Muscle layer of colon (tissue), 2 donors: Measurements from ENCODE around the gene ST3GAL2.
"Not testable (repeated sequence)": the region's sequence is repeated elsewhere in the genome, so short reads cannot be mapped to it uniquely, and the experiment has no call there.

ENCODE experiments used
- H3K27ac ChIP-seq: one replicate; pipeline ENCODE4 v1.7.0; 2013; ENCODE audit warnings: low read depth, mild to moderate bottlenecking, low read length, moderate library complexity
- H3K27me3 ChIP-seq, 2 donors: one replicate each; pipeline ENCODE4 v1.7.0; 2013; ENCODE audit warnings: low read length in 2 of 2, mild to moderate bottlenecking in 2 of 2; ENCODE audit not compliant: insufficient read depth in 2 of 2, control insufficient read depth in 1 of 2
- H3K36me3 ChIP-seq: one replicate; pipeline ENCODE4 v1.7.0; 2013; ENCODE audit warnings: mild to moderate bottlenecking, low read length; ENCODE audit not compliant: insufficient read depth
- H3K4me1 ChIP-seq: one replicate; pipeline ENCODE4 v1.7.0; 2013; ENCODE audit warnings: mild to moderate bottlenecking, low read length; ENCODE audit not compliant: insufficient read depth
- H3K4me3 ChIP-seq, 2 donors: one replicate each; pipeline ENCODE4 v1.7.0; 2013; ENCODE audit warnings: low read length in 2 of 2, low read depth in 1 of 2, mild to moderate bottlenecking in 1 of 2, moderate library complexity in 1 of 2
- H3K9ac ChIP-seq: one replicate; pipeline ENCODE4 v1.7.0; 2013; ENCODE audit warnings: low read length
- H3K9me3 ChIP-seq: one replicate; pipeline ENCODE4 v1.7.0; 2013; ENCODE audit warnings: mild to moderate bottlenecking, low read length
- donor health status: abdominal sarcoma.
- donor health status: Adenocarcinoma of cecum.

The ST3GAL2 gene

DNA sequence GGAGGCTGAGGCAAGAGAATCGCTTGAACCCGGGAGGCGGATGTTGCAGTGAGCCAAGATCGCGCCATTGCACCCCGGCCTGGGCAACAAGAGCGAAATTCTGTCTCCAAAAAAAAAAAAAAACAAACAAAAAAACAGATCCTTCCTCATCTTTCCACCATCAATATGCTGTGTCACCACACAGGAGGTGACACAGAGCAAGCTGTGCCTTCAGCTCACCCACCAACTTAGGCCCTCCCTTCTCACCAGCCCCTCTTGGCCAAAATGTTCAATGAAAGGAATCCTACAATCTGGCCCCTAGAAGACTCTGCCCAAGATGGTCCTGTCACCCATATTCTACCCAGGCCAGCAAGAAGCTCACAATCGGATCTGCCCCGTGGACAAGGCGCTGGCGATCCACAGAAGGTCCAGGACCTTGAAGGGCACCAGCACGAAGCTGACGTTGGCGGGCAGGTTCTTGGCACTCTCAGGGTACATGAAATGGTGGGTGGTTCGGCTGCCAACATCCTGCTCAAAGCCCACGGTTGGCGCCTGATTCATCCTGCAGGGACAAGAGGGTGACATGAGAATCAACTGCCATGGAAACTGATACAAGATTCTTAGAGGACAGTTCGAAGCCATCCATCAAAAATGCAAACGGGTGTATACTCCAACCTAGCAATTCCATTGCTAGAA is 50.8 kb downstream of the ST3GAL2 start:
- no peaks in the 10 kb centered on the region for H3K9me3 ChIP-seq
- peaks cover 12% of the 10 kb centered on the region for H3K36me3 ChIP-seq
- no peak overlapping the region for H3K4me3 ChIP-seq

GRCh38 chr16:70386289-70386986 is 52.5 kb downstream of the ST3GAL2 start:
- not testable (repeated sequence) for H3K27ac ChIP-seq, H3K4me1 ChIP-seq, H3K9ac ChIP-seq, H3K27me3 ChIP-seq, H3K9me3 ChIP-seq, H3K4me3 ChIP-seq
- H3K36me3 ChIP-seq, result peaks cover 12% of the 10 kb centered on the region

More for the DNA sequence above, 50.8 kb downstream of the ST3GAL2 start:
- no peaks in the 10 kb centered on the region for H3K27me3 ChIP-seq
- no peak overlapping the region for H3K27ac ChIP-seq
- no peak overlapping the region for H3K9ac ChIP-seq
- H3K4me1 ChIP-seq, result no peaks in the 10 kb centered on the region

GRCh38 chr16:70383421-70383960 is 55.4 kb downstream of the ST3GAL2 start:
- Histone ChIP-seq H3K9ac (no peak overlapping the region), H3K27me3 (no peaks in the 10 kb centered on the region), H3K27ac (no peak overlapping the region), H3K4me3 (no peak overlapping the region), H3K36me3 (peaks cover 11% of the 10 kb centered on the region), H3K4me1 (peaks cover 11% of the 10 kb centered on the region), H3K9me3 (no peaks in the 10 kb centered on the region)

- peak overlapping the region; percentile 55 to 83 for H3K4me3 ChIP-seq
- H3K9ac ChIP-seq, result no peak overlapping the region
- H3K27ac ChIP-seq, result peak overlapping the region; percentile 85
- H3K27me3 ChIP-seq, result no peaks in the 10 kb centered on the region
- H3K9me3 ChIP-seq, result no peaks in the 10 kb centered on the region
- H3K4me1 ChIP-seq, result peaks cover 11% of the 10 kb centered on the region
- H3K36me3 ChIP-seq, result peaks cover 5% of the 10 kb centered on the region
Measured at GRCh38 chr16:70381604-70382342, 57.1 kb downstream of the ST3GAL2 start.

DNA sequence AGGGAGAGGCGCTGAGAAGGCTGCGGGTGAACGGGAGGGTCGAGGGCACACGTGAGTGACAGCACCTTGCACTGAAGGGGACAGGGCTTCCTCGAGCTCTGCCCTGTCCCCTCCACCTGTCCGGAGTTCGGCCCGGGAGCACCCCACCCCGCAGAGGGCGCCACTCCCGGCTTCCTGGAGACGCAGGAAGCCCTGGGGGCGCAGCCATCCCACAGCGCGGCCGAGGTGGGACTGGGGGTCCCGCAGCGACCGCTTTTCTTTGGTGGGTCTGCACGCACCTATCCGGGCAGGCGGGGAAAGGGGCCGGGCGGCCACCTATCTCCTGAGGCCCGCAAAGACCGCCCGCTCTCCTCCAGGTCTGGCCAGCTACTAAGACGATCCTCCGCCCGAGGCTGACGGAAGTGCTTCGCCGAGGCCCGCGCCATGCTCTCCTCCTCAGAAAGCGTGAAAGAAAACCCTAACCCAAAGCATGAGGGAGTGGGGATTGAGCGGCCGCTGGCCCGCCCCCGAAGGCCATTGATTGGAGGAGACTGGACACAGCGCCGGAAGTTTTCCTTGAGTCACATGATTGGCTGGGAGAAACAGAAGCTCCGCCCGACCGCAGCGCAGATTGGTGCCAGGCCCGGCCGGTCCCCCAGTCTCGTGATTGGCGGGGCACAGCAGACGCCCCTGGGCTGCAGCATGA is 57.8 kb downstream of the ST3GAL2 start:
- H3K4me1 ChIP-seq, result peaks cover 11% of the 10 kb centered on the region
- peaks cover 8% of the 10 kb centered on the region for H3K36me3 ChIP-seq
- peak overlapping the region; percentile 71 for H3K9ac ChIP-seq
- H3K27me3 ChIP-seq, result no peaks in the 10 kb centered on the region
- no peaks in the 10 kb centered on the region for H3K9me3 ChIP-seq
- H3K27ac ChIP-seq, result peak overlapping the region; percentile 85
- peak overlapping the region; percentile 55 to 83 for H3K4me3 ChIP-seq

- peak overlapping the region; percentile 71 for H3K9ac ChIP-seq
- peak overlapping the region; percentile 61 for H3K27ac ChIP-seq
- H3K27me3 ChIP-seq, result no peaks in the 10 kb centered on the region
- H3K4me1 ChIP-seq, result peaks cover 11% of the 10 kb centered on the region
- H3K36me3 ChIP-seq, result peaks cover 13% of the 10 kb centered on the region
- peak overlapping the region; percentile 55 to 83 for H3K4me3 ChIP-seq
- no peaks in the 10 kb centered on the region for H3K9me3 ChIP-seq
Measured at GRCh38 chr16:70380248-70380918, 58.5 kb downstream of the ST3GAL2 start.

DNA sequence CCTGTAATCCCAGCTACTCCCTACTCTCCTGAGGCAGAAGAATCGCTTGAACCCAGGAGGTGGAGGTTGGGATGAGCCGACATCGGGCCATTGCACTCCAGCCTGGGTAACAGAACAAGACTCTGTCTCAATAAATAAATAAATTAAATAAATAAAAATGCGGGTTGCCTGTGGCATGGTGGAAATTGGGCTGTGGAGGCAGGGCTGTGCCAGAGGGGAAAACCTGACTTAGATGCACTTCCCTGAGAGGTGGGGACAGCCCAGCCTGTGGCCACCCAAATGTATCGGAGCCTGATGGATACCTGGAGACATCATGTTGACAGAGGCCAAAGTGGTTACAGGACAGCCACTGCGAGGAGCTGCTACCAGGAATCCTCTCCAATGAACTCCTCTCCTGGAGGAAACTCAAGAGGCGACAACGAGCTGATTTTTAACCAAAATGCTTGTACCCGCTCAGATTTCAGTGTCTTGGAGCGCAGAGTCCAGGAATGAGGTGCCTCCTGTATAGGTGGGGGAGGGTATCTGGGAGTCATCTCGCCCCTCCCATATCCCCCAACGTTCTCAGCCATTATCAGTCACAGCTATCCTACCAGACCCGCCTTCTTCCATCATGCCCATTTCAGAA is 59.9 kb downstream of the ST3GAL2 start:
- peaks cover 11% of the 10 kb centered on the region for H3K4me1 ChIP-seq
- no peaks in the 10 kb centered on the region for H3K27me3 ChIP-seq
- H3K9me3 ChIP-seq, result no peaks in the 10 kb centered on the region
- H3K4me3 ChIP-seq, result no peak overlapping the region
- no peak overlapping the region for H3K27ac ChIP-seq
- H3K36me3 ChIP-seq, result peaks cover 12% of the 10 kb centered on the region
- H3K9ac ChIP-seq, result no peak overlapping the region

DNA sequence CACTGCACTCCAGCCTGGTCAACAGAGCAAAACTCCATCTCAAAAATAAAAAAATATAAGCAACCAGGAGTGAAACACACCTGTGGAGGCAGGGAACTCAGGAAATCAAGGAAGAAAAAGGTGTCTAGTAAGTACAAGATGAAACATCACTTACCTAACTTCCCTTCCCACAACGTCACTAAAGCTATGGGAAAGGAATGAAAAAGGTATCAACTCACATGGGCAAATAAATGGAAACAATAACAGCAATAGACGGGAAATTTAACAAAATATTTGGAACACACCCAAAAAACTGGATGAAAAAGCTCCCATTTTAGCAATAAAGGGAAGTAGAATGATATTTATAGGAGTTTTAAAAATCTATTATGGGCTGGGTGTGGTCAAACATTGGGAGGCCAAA is 61.1 kb downstream of the ST3GAL2 start:
- Histone ChIP-seq H3K27me3 (no peaks in the 10 kb centered on the region), H3K4me1 (peaks cover 11% of the 10 kb centered on the region), H3K4me3 (no peak overlapping the region), H3K9ac (no peak overlapping the region), H3K36me3 (peaks cover 15% of the 10 kb centered on the region), H3K27ac (no peak overlapping the region), H3K9me3 (no peaks in the 10 kb centered on the region)

GRCh38 chr16:70375636-70376611 is 63.0 kb downstream of the ST3GAL2 start:
- H3K27ac ChIP-seq, result no peak overlapping the region
- no peak overlapping the region for H3K4me3 ChIP-seq
- peaks cover 28% of the 10 kb centered on the region for H3K36me3 ChIP-seq

More at GRCh38 chr16:70375636-70376611, 63.0 kb downstream of the ST3GAL2 start:
- Histone ChIP-seq H3K9me3 (no peaks in the 10 kb centered on the region), H3K27me3 (no peaks in the 10 kb centered on the region), H3K9ac (no peak overlapping the region), H3K4me1 (peaks cover 11% of the 10 kb centered on the region)
